Esophagus muscularis mucosa (tissue), 4 donors: ENCODE measurements around the gene LIPA. TPM values are rescaled to one million over a fixed set of nuclear protein-coding genes. Genes with fewer than 3 reads are reported as not detected.
"Not testable (repeated sequence)": the region's sequence is repeated elsewhere in the genome, so short reads cannot be mapped to it uniquely, and the experiment has no call there.

Experiments used
- DNase-seq: peaks from one replicate; pipeline ENCODE4 v3.0.0-alpha.2; 2017; ENCODE audit errors: extremely low spot score
- H3K27ac ChIP-seq, 4 donors: fragments of 200-600 bp; sonication (generic); replicated peaks in 1 of 4; 1 replicate in 3 of 4; 2 replicates in 1 of 4; pipeline ENCODE4 v1.5.1; 2016 to 2019; ENCODE audit warnings: mild to moderate bottlenecking in 1 of 4
- H3K27me3 ChIP-seq, 4 donors: fragments of 200-600 bp; sonication (generic); one replicate each; pipeline versions ENCODE4 v1.5.1 to v1.6.0; 2016 to 2019
- H3K36me3 ChIP-seq, 4 donors: fragments of 200-600 bp; sonication (generic); one replicate each; pipeline ENCODE4 v1.5.1; 2016 to 2019
- H3K4me1 ChIP-seq, 4 donors: fragments of 200-600 bp; sonication (generic); one replicate each; pipeline ENCODE4 v1.5.1; 2016 to 2019
- H3K4me3 ChIP-seq, 4 donors: fragments of 200-600 bp; sonication (generic); 1 replicate in 2 of 4; 2 replicates in 2 of 4; pipeline ENCODE4 v1.5.1; 2016 to 2019; ENCODE audit warnings: mild to moderate bottlenecking in 4 of 4, moderate library complexity in 1 of 4
- H3K9me3 ChIP-seq, 4 donors: fragments of 200-600 bp; sonication (generic); 1 replicate in 3 of 4; 2 replicates in 1 of 4; pipeline ENCODE4 v1.5.1; 2016 to 2019
- CTCF ChIP-seq, 3 experiments: fragments of 200-600 bp in 2 of 3; fragments of 450-650 bp in 1 of 3; sonication (generic) in 2 of 3; IDR thresholded peaks; one replicate each; pipeline ENCODE4 v1.5.1; 2017 to 2019; ENCODE audit warnings: antibody characterized with exemption in 3 of 3, mild to moderate bottlenecking in 2 of 3, moderate library complexity in 1 of 3
- EP300 ChIP-seq: sonication (generic); formaldehyde crosslinking; IDR thresholded peaks from one replicate; pipeline ENCODE4 v1.6.1; 2017; ENCODE audit warnings: antibody characterized with exemption
- POLR2A ChIP-seq: fragments of 450-650 bp; IDR thresholded peaks from one replicate; pipeline ENCODE4 v1.6.1; 2017; ENCODE audit warnings: antibody characterized with exemption, moderate library complexity, mild to moderate bottlenecking, low read depth
- POLR2AphosphoS5 ChIP-seq, 2 donors: sonication (generic); formaldehyde crosslinking; IDR thresholded peaks; one replicate each; pipeline ENCODE4 v1.6.1; 2017; ENCODE audit warnings: antibody characterized with exemption in 2 of 2
- WGBS: methylation state at CpG from one replicate; pipeline ENCODE4 v1.1.5; 2018; 5-methylcytosine and 5-hydroxymethylcytosine counted together
- intact Hi-C: fragments of 100-400 bp; cut with DNase I; formaldehyde crosslinking; loops from one replicate; pipeline ENCODE4 v1.15.1; 2023
- total RNA-seq, 4 donors: library from RNA; depleted of rRNA; stranded (reverse); fragments of >200 nt; gene quantifications; one replicate each; pipeline versions ENCODE4 v1.1.0 to v1.2.1, GENCODE V29; 2016

LIPA gene
- total RNA-seq, 4 donors from 2014 or later: 18.3 to 28.3 (median 24.0) TPM

DNA sequence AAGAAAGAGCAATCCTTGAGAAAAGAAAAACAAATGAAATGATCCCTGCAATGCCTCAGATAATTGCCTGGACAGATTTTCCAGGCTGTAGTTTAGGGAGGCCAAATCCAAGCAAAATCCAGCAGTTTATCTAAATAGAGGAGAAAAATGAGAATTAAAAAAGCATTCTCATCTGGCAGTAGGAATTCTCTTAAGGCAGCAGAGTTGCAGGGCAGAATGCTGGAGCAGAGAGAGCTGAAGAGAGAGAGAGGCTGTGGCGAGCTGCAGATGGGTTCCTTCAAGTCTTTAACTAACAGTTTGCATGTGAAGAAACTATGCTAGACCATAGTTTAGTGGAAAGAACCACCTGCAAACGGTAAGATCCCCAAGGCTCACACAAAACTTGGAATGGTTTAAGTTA, 6.0 kb upstream of the LIPA start:
- no peaks in the 10 kb centered on the region for H3K9me3 ChIP-seq
- H3K4me1 ChIP-seq: peaks cover 3 to 37% (median 25%) of the 10 kb centered on the region in 4 donors
- intact Hi-C loops: loop anchor here (5.0 kb wide), 1 partner anchor 305 kb away; no protein-coding TSS in a partner anchor
- 43% methylated on average over 2 of the region's 2 CpGs for WGBS
- DNase-seq: no peak
- peak overlapping the region; percentile 10 to 51 (median 18) for H3K27ac ChIP-seq
- TF ChIP-seq EP300: no peak
- TF ChIP-seq POLR2A: no peak
- TF ChIP-seq CTCF (IDR thresholded peaks at IDR 0.05): no peak
- TF ChIP-seq POLR2AphosphoS5 (IDR thresholded peaks at IDR 0.05): no peak
- H3K27me3 ChIP-seq: no peaks in the 10 kb centered on the region
- H3K36me3 ChIP-seq: no peaks in the 10 kb centered on the region
- no peak overlapping the region for H3K4me3 ChIP-seq

GRCh38 chr10:89256962-89257361, 5.4 kb upstream of the LIPA start:
- 70% methylated on average over 1 of the region's 1 CpG for WGBS
- H3K36me3 ChIP-seq: no peaks in the 10 kb centered on the region
- H3K27ac ChIP-seq: peak overlapping the region in 2 of 4 donors; percentile 25 to 51
- no peaks in the 10 kb centered on the region for H3K27me3 ChIP-seq
- peaks cover 3 to 31% (median 28%) of the 10 kb centered on the region in 4 donors for H3K4me1 ChIP-seq
- intact Hi-C loops: loop anchor here (5.0 kb wide), 1 partner anchor 305 kb away; no protein-coding TSS in a partner anchor
- TF ChIP-seq POLR2AphosphoS5 (IDR thresholded peaks at IDR 0.05): no peak
- no peak for TF ChIP-seq POLR2A
- TF ChIP-seq CTCF (IDR thresholded peaks at IDR 0.05): no peak
- TF ChIP-seq EP300: no peak
- H3K9me3 ChIP-seq: no peaks in the 10 kb centered on the region
- no peak overlapping the region for H3K4me3 ChIP-seq
- no peak for DNase-seq

- peak overlapping the region; percentile 5 to 51 (median 18) for H3K27ac ChIP-seq
- TF ChIP-seq EP300: no peak
- TF ChIP-seq POLR2AphosphoS5 (IDR thresholded peaks at IDR 0.05): no peak
- TF ChIP-seq POLR2A: no peak
- no peak for TF ChIP-seq CTCF (IDR thresholded peaks at IDR 0.05)
- intact Hi-C loops: loop anchor here (5.0 kb wide), 1 partner anchor 306 kb away; no protein-coding TSS in a partner anchor
Observed at GRCh38 chr10:89256340-89256739, 4.8 kb upstream of the LIPA start.

DNA sequence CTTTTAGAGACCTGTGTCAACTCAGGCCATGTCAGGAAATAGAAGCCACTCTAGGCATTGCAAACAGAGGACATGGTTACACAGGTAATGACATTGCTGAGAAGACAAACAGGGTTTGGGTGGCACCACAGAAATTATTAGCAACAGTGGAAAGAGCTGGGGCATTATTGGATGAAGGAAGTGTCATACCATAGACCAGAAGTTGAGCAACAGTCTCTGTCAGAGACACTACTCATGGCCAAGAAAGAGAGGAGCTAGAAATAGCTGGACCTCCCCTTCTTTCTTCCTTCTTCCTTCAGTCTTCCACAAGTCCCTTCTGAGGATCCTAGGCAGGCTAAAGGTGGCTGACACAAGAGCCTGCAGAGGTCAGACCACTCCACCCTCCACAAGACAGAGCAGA, 4.2 kb upstream of the LIPA start:
- TF ChIP-seq CTCF (IDR thresholded peaks at IDR 0.05) (no peak), POLR2A (no peak), EP300 (no peak), POLR2AphosphoS5 (IDR thresholded peaks at IDR 0.05) (no peak)
- DNase-seq: no peak
- H3K4me1 ChIP-seq: peaks cover 9 to 37% (median 30%) of the 10 kb centered on the region in 4 donors
- no peaks in the 10 kb centered on the region for H3K9me3 ChIP-seq
- H3K4me3 ChIP-seq: no peak overlapping the region
- intact Hi-C loops: loop anchor here (5.0 kb wide), 1 partner anchor 307 kb away; no protein-coding TSS in a partner anchor
- no peaks in the 10 kb centered on the region for H3K27me3 ChIP-seq
- H3K27ac ChIP-seq: peak overlapping the region; percentile 5 to 51 (median 18)
- no peaks in the 10 kb centered on the region for H3K36me3 ChIP-seq

More at GRCh38 chr10:89256340-89256739, 4.8 kb upstream of the LIPA start:
- WGBS: 61% methylated on average over 3 of the region's 3 CpGs
- H3K9me3 ChIP-seq: no peaks in the 10 kb centered on the region
- H3K27me3 ChIP-seq: no peaks in the 10 kb centered on the region
- H3K4me3 ChIP-seq: no peak overlapping the region
- peaks cover 3 to 32% (median 28%) of the 10 kb centered on the region in 4 donors for H3K4me1 ChIP-seq
- H3K36me3 ChIP-seq: no peaks in the 10 kb centered on the region
- no peak for DNase-seq

DNA sequence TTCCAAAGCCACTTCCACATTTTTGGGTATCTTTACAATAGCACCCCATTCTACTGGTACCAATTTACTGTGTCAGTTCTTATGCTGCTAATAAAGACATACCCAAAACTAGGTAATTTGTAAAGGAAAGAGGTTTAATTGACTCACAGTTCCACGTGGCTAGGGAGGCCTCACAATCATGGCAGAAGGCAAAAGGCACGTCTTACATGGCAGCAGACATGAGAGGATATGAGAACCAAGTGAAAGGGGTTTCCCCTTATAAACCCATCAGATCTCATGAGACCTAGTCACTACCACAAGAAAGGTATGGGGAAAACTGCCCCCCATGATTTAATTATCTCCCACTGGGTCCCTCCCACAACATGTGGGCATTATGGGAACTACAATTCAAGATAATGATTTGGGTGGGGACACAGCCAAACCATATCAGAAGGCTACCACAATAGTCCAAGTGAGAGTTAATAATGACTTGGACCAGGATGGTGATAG, 3.6 kb upstream of the LIPA start:
- not testable (repeated sequence) for H3K27ac ChIP-seq, H3K36me3 ChIP-seq, DNase-seq, H3K4me3 ChIP-seq, H3K9me3 ChIP-seq, H3K27me3 ChIP-seq
- WGBS: 78% methylated on average over 2 of the region's 2 CpGs
- intact Hi-C loops: loop anchor here (5.0 kb wide), 1 partner anchor 307 kb away; no protein-coding TSS in a partner anchor
- peaks cover 7 to 38% (median 29%) of the 10 kb centered on the region in 4 donors for H3K4me1 ChIP-seq
